Measurements from ENCODE around the gene COA5.

- TF ChIP-seq POLR2AphosphoS5 (IDR thresholded peaks at IDR 0.05; ENCODE audit: borderline replicate concordance, low read depth, low read length) (no peak), EZH2 (IDR thresholded peaks at IDR 0.05) (no peak), FOXP2 (optimal IDR thresholded peaks at IDR 0.05; ENCODE audit: control extremely low read depth, extremely low read length, insufficient read depth) (no peak)
Measured at GRCh38 chr2:98649135-98649991, 41.1 kb upstream of the COA5 start.
